ENCODE results near the gene ITGA7.

ITGA7 gene

DNA sequence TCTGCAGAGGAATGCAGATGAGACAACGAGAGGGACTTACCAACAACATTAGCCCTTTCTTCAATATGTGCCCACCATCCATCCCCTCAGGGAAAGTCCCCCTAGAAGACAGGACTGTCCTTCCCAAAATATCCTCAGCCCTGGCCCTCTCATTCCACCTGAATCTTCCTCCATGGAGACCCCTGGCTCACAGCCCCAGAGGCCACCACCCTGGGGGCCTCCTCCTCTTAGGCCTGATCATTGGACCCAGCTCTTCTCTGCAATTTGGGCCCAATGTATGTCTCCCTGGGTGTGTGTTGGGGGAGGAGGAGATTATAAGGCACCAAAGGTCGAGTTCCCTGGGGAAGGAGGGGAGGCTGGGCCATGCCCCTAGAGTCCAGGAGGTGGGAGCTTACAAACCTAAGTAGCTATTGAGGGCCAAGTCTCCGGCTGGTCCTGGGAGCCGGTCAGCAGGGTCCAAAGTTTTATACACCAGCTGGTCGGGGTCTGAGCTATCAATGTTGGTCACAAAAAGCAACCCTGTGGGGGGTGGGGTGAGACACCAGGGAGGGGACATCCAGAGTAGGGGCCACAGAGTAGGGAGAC, 8.1 kb downstream of the ITGA7 start:
- DNase-seq (ENCODE audit: low spot score) = no peak

DNA sequence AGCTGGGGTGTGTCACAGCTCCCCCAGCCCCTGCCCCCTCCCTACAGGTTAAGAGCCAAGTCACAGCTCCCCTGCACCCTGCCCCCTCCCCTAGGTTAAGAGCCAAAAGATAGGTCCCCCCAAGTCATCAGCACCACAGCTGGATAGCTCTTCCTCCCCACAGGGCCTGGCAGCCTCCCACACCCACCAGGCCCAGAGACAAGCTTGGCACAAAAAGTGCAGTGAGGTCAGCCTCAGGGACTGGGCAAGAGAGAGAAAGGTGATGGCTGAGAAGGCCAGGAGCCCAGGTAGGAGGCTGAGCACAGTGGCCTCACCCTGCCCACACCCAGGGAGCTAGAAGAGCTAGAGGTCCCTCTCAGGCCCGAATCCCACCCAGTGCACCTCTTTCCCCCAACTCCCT, 8.7 kb downstream of the ITGA7 start:
- DNase-seq (ENCODE audit: low spot score) = no peak

GRCh38 chr12:55698241-55698955, 9.3 kb downstream of the ITGA7 start:
- DNase-seq (ENCODE audit: low spot score) = no peak

DNA sequence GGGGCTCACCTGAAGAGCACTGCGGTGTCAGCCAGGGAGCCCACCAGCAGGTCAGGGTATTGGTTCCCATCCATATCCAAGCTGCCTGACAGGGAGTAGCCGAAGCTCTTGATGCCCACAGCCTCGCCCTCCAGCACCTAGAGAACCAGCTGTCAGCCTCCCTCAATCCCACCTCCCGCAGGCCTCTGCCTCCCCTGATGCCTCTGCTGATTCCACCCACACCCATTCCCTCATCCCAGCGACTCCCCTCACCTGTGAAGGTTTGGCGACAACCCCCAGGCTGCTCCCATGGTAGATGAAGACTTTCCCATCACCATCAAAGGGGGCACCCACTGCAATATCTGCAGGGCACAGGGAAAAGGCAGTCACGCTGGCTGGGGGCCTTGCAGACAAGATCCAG, 10.0 kb downstream of the ITGA7 start:
- DNase-seq (ENCODE audit: low spot score) = no peak

GRCh38 chr12:55696796-55697462, 10.8 kb downstream of the ITGA7 start:
- DNase-seq (ENCODE audit: low spot score) = no peak

DNA sequence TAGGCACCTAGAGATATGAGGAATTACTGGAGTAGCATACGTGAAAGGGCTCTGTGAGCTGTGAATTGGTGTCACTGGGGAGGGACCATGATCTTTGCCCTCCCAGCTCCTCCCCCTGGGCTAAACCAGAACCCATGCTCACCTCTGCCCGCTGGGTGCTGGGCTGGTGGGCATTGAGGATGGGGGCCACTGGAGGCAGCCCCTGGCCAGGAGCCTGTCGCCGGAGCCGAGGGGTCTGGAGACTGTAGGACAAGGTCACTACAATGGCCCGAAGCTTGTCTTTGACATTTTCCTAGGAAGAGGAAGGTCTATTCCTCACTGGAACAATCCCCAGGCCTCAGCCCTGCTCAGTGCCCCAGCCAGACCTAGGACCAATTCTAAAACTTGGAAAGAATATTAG, 11.6 kb downstream of the ITGA7 start:
- DNase-seq (ENCODE audit: low spot score) = no peak

- DNase-seq (ENCODE audit: low spot score) = no peak
These were observed 12.4 kb downstream of the ITGA7 start for GRCh38 chr12:55695349-55695748.

DNA sequence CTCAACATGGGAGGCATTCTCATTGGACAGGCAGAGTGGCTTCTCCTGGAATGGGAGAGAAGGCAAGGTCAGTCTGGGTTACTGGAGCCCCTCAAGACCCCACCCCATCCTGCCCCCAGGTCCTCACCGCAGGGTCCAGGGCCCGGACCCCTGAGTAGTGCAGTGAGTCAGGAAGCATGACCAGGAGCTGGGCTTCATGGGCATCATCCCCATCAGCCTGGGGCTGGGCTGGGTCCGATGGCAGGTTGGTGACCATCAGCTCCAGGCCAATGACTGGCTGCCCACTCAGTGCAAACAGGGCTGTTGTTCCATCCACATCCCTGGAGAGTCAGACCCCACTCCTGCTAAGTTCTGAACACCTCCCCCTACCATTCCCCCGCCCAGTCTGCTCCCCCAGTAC, 13.1 kb downstream of the ITGA7 start:
- no peak for DNase-seq (ENCODE audit: low spot score)

DNA sequence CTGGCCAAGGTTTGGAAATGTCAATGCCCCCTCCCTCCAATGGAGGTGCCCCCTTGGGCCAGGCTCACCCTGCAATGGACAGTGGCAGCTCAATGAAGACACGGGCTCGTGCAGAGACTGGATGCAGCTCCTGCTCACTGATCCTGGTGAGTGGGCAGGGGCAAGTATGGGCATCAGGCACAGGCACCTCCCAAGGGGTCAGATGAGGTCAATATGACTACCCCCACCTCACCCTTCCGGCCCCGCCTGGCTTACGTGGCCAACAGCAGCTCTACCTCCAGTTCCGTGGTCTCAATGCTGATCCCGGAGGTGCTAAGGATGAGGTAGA, 13.6 kb downstream of the ITGA7 start:
- no peak for DNase-seq (ENCODE audit: low spot score)

DNA sequence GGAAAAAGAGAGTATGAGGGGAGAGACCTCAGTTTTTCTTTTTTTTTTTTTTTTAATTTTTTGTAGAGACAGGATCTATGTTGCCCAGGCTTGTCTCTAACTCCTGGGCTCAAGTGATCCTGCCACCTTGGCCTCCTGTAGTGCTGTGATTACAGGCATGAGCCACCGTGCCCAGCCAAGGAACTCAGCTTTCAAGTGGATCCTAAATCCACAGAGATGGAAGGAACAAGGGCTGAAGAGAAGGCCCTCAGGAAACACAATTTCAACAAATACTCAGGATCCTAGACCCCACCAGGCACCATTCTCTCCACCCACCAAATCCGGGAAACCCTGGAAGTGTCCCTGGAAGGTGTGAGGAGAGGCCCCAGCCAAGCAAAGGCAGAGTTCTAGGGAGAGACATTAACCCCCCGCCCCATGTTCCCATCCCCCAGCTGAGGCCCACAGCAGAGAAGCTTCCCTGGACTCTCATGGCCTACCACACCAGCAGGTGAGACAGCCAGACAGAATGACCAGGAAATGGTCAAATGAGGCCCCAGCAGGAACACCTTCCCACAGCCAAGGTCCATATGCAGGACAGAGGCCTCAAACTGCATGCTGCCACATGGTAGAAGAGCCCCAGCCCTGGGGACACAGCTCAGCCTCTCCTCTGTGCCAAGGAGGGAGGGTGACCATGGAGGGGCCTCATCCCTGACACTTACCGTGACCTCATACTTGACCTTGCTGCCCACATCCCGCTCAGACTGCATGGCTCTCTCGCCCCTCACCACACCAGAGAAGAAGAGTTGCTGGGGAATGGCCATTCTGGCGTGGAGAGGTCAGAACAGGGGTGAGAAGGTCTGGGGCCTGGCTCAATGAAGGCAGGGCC, 14.1 kb downstream of the ITGA7 start:
- no peak for DNase-seq (ENCODE audit: low spot score)

DNA sequence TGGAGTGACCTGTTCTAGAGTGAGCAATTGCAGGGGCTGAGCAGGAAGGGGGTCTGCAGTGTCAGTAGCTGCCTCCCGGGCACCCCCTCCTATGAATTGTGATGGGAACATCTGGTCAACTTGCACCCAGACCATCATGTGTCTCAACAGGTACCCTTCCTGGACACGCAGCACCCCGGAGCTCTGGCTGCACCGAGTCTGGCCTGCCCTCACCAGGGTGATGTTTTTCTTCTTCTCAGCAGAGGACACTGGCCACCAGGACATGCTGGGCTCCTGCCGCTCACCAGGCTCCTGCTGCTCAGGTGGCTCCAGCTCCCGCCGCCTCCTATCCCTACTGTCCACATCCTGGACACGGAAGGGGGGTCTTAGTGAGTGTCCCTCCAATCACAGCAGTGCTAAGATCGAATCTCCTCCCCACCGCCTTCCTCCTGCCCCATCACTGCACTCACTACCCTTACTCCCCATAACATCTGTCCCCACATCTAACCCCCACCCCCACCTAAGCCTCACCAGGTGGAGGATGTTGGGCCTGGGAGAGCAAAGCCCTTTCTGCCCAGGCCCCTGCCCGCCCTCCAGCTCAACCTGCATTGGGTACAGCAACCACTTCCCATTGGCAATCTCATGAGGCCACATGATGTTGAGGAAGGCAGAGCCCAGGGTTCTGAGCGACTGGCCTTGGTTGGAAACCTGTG, 14.9 kb downstream of the ITGA7 start:
- DNase-seq (ENCODE audit: low spot score) = no peak

DNA sequence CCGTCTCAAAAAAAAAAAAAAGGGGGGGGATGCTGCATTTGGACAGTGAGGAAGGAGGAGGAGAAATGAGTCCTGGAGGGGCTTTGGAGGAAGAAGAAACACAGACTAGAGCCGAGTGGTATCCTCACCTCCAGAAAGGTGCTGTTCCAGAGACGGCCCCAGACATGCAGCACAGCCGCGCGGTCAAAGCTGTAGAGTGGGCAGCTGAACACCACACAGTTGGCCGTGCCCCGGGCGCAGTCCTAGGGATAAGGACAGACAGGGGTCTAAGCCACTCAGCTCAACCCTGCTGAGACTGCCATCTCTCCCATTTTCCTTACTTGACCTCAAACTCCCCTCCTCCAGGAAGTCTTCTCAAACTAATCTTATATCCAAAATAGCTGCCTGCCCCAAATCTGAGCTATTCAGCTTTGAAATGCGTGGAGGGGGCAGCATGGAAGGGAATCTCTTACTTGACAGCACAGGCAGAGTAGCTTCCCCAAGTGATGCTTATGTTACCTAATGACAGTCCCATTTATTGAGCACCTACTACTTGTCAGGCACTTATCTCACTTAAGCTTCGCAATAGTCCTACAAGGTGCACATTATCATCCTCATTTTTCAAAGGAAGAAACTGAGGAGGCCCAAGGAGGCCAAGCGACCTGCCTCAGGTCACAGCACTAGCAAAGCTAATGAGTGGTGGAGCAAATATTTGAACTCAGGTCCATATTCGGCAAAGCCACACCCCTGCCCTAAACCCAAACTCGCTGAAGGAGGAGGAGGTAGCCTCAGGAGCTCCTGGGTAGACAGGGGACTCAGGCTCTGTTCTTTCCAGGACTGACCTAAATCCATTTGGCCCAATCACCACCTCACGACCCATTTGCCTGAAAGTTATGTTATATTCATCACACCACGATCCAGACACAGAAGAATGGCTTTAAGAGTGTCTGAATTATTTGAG, 18.7 kb downstream of the ITGA7 start:
- no peak for DNase-seq (ENCODE audit: low spot score)

- DNase-seq (ENCODE audit: low spot score) = no peak
These were observed 20.0 kb downstream of the ITGA7 start for GRCh38 chr12:55687746-55688145.

GRCh38 chr12:55686366-55687010, 21.2 kb downstream of the ITGA7 start:
- DNase-seq (ENCODE audit: low spot score) = no peak

DNA sequence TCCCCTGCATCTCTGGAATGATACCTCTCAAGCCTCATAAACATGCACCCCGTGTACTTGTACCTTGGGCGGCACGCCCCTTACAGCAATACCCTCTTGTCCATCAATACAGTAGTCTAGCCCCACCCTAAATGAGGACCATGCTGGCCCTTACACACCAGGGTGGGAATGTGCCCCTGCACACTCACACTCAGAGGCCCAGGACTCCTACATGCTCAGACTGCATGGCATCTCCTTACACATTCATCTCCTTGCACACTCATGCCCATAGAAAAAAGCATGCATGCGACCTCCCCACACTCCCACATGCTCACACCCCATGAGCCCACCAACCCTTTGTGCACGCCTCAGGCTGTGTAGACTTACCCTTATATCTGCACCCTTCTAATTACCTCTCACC, 22.0 kb downstream of the ITGA7 start:
- DNase-seq (ENCODE audit: low spot score) = no peak

DNA sequence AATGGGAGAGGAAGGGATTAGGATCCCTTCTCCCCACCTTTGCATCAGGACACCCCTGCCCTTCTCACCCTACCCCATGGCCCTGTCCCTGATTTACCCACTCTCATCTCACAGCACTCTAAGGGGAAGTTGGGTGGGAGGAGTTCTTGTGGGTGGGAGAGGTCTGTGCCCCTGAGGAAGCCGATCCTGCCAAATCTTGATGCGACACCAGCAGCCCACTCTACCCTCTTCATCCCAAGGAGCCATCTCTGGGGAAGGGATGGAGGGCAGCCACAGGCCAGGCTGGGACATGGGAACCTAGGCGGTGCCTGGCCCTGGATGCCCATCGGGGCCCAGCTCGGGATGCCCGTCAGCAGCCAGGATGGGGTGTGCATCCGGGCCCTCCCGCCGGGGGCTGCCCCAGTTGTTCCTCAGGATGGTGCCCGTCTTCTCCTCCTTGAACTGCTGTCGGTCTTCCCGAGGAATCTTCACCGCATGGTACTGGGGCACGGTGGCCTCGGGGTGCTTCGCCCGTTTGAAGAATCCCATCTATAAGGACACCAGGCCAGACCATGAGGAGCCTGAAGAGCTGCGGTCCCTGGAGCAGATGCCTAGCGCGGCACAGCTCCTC, 22.8 kb downstream of the ITGA7 start:
- DNase-seq (ENCODE audit: low spot score) = no peak

GRCh38 chr12:55683676-55684075, 24.0 kb downstream of the ITGA7 start:
- DNase-seq (ENCODE audit: low spot score) = no peak

DNA sequence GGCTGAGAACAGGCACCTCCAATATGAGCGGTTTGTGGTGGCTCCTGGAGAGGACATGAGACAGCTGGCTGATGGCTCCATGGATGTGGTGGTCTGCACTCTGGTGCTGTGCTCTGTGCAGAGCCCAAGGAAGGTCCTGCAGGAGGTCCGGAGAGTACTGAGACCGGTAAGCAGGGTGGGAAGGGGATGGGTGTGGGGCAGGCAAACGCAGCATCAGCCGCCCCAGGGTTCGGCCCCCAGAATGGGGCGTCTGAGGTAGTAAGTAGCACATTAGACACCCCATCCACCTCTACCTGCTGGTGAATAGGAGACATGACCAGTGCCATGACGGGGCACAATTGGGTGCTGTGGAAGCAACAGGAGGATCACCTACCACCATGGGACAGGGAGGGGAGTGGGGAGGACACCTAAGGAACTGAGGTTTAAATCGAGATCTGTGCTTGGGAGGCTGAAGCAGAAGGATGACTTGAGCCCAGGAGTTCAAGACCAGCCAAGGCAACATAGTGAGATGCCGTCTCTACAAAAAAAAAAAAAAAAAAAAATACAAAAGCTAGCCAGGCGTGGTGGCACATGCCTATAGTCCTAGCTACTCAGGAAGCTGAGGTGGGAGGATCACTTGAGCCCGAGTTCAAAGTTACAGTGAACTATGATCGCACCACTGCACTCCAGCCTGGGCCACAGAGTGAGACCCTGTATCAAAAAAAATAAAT, 25.5 kb downstream of the ITGA7 start:
- no peak for DNase-seq (ENCODE audit: low spot score)

Measured in iPS-NIHi11 (cell line).